COLO829 (cell line): ENCODE results near the gene CCDC180.
"Not testable (repeated sequence)": the region's sequence is repeated elsewhere in the genome, so short reads cannot be mapped to it uniquely, and the experiment has no call there.

ENCODE experiments used
- DNase-seq: peaks from one replicate; pipeline ENCODE4 v3.0.0; 2012; ENCODE audit warnings: low spot score

CCDC180 gene

DNA sequence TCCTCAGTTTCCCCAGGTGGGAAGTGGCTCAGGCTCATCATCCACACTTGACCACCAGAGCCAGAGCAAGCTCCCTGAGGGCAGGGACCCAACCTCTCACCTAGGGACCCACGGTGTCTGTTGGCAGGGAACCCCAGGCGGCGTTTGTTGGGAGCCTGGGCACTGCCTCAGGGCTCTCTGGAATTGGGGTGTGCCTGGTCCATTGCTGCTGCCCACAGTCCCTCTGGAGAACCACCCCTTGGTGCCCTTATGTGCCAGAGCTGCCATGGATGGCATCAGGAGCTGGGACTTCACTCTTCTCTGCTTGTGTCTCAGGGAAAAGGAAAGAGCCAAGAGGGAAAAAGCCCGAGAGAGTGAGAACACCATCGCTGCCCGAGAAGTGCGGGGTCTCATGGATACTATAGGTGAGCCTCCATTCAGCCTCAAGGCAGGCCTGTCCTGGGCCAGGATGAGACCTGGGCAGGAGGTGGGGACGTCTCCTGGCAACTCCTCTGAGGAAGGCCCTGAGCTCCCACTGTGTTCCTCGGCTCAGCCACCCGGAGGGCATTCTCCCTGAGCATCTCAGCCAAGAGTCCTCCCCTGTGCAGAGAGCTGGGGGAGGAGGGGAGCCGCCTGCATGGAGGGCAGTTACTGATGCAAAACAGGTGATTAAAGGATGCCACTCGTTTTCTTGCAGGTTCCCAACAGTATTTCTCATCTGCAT lies 4.5 kb downstream of the CCDC180 start:
- DNase-seq: no peak

- no peak for DNase-seq
Observed at GRCh38 chr9:97312556-97312955, 5.1 kb downstream of the CCDC180 start.

GRCh38 chr9:97313243-97313642 lies 5.8 kb downstream of the CCDC180 start:
- no peak for DNase-seq

DNA sequence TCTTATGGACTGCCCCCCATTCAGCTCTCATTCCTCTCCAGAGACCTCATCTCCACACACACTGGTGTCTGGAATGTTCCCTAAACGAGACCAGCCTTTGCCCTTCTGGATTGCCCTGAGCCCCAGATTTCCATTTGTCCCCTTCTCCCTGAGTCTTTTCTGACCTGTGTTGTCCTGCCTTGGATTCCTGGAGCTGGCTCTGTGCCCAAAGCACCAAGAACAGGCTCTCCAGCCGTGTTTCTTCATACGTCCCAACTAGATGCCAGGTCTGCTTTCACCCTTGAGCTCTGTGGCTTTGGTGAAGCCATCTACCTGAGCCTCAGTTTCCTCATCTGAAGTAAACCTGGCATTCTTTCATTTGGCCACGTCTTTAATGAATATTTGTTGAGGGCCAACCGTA lies 6.3 kb downstream of the CCDC180 start:
- no peak for DNase-seq

GRCh38 chr9:97314503-97314902 lies 7.0 kb downstream of the CCDC180 start:
- DNase-seq: no peak

GRCh38 chr9:97315550-97315949 lies 8.1 kb downstream of the CCDC180 start:
- DNase-seq: no peak

DNA sequence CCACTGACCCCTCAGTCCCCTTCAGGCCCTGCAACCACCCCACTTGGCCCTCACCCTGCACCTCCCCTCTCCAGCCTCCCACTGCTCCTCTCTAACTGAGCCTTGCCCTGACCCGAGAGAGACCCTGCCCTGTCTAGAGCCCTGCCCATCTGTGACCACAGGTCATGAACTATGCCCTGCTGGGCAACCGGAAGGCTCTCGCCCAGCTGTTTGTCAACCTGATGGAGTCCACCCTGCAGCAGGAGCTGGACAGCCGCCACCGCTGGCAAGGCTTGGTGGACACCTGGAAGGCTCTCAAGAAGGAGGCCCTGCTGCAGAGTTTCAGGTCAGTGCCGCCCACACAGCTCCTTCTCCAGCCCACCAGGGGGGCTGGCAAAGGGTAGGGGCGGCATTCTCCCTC lies 9.4 kb downstream of the CCDC180 start:
- DNase-seq: no peak

GRCh38 chr9:97318433-97318832 lies 11.0 kb downstream of the CCDC180 start:
- no peak for DNase-seq

DNA sequence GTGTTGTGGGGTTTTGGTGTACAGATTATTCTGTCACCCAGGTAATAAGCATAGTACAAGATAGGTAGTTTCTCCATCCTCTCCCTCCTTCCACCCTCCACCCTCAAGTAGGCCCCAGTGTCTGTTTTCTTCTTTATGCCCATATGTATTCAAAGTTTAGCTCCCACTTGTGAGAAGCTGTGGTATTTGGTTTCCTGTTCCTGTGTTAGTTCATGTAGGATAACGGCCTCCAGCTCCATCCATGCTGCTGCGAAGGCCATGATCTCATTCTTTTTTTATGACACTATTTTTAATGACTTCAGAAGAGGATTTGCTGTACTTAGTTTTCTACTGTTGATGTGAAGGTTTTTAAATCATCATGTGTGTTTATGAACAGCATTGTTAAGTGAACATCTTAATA lies 11.9 kb downstream of the CCDC180 start:
- no peak for DNase-seq

- no peak for DNase-seq
Observed at GRCh38 chr9:97320080-97320642, 12.7 kb downstream of the CCDC180 start.

GRCh38 chr9:97321251-97321650 lies 13.8 kb downstream of the CCDC180 start:
- DNase-seq: no peak

GRCh38 chr9:97321691-97322090 lies 14.2 kb downstream of the CCDC180 start:
- no peak for DNase-seq

GRCh38 chr9:97322105-97322504 lies 14.6 kb downstream of the CCDC180 start:
- no peak for DNase-seq

- DNase-seq: no peak
Observed at GRCh38 chr9:97324954-97325353, 17.5 kb downstream of the CCDC180 start.

- DNase-seq: no peak
Observed at GRCh38 chr9:97327562-97327961, 20.1 kb downstream of the CCDC180 start.

- no peak for DNase-seq
Observed at GRCh38 chr9:97332993-97333392, 25.5 kb downstream of the CCDC180 start.

- DNase-seq: not testable (repeated sequence)
Observed at GRCh38 chr9:97335622-97336021, 28.2 kb downstream of the CCDC180 start.

GRCh38 chr9:97348871-97349270 lies 41.4 kb downstream of the CCDC180 start:
- DNase-seq: no peak

DNA sequence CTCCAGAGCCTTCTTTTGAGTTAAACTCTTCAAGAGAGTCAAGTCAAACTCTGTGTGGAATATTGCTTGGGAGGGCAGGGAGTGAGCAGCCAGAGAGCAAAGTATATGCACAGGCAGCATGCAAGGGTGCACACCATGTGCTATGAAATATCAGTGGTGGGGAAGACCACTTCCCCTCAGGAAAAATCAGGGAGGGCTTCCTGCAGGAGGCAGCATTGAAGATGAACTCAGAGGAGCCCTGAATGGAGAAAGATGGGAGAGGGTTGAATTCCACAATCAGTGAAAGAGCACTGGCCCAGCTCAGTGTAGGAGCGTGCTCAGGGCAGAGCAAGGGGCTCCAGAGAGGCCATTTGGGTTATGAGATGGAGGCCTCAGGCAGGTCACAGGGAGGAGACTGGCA lies 41.9 kb downstream of the CCDC180 start:
- DNase-seq: no peak

DNA sequence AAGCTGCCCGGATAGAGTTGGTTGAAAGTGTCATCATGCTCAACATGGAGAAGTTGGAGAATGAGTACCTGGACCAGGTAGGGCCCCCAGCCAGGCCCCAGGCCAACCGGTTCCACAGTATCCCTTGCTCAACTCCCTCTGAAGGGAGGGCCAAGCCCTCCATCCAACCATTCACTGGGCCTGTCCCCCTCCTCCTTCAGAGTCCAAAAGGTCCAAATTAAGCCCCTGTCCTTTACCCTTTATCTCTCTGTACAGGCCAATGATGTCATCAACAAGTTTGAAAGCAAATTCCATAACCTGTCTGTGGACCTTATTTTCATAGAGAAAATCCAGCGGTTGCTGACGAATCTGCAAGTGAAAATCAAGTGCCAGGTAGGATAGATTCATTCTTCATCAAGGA lies 47.2 kb downstream of the CCDC180 start:
- no peak for DNase-seq

DNA sequence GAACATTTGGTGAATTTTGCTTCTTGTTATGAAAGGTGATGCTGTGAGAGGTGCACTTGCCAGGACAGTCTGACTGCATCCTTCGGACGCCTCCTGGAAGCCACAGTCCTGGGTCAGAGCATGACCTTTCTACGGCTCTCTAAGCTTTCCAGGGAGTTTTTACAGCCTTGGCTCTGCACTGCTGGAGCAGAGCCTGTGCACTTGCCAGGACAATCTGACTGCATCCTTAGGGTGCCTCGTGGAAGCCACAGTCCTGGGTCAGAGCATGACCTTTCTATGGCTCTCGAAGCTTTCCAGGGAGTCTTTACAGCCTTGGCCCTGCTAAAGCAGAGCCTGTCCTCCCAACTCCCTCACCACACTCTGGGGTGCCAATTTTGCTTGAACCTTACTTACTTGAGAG lies 49.6 kb downstream of the CCDC180 start:
- DNase-seq: no peak
